ENCODE results near the gene SUN2.

- TF ChIP-seq CTCF (IDR thresholded peaks at IDR 0.05) (no peak), EZH2phosphoT487 (IDR thresholded peaks at IDR 0.05) (no peak)
Observed at GRCh38 chr22:38782402-38783094, 26.8 kb upstream of the SUN2 start.
